GM18873 (cell line): ENCODE results near the gene PRUNE2.

ENCODE experiments used
- ATAC-seq: cut with Tn5 transposase; IDR thresholded peaks from one replicate; pipeline ENCODE4 v1.9.1; 2021; ENCODE audit warnings: mild to moderate bottlenecking, moderate library complexity, moderate number of reproducible peaks; ENCODE audit not compliant: unreplicated experiment, low FRiP score

The PRUNE2 gene

GRCh38 chr9:76803083-76803482 lies 102.8 kb downstream of the PRUNE2 start:
- no peak for ATAC-seq

- no peak for ATAC-seq
These were observed 105.0 kb downstream of the PRUNE2 start for GRCh38 chr9:76800901-76801300.

- no peak for ATAC-seq
These were observed 106.4 kb downstream of the PRUNE2 start for GRCh38 chr9:76799473-76799872.

- ATAC-seq, result no peak
These were observed 107.4 kb downstream of the PRUNE2 start for GRCh38 chr9:76798527-76798926.

GRCh38 chr9:76796296-76796695 lies 109.6 kb downstream of the PRUNE2 start:
- ATAC-seq, result no peak

GRCh38 chr9:76793784-76794431 lies 112.0 kb downstream of the PRUNE2 start:
- no peak for ATAC-seq

GRCh38 chr9:76789840-76790239 lies 116.1 kb downstream of the PRUNE2 start:
- no peak for ATAC-seq

GRCh38 chr9:76787677-76788076 lies 118.2 kb downstream of the PRUNE2 start:
- ATAC-seq, result no peak

- ATAC-seq, result no peak
These were observed 120.4 kb downstream of the PRUNE2 start for GRCh38 chr9:76785501-76785900.

GRCh38 chr9:76784881-76785280 lies 121.0 kb downstream of the PRUNE2 start:
- no peak for ATAC-seq

GRCh38 chr9:76772686-76773445 lies 133.0 kb downstream of the PRUNE2 start:
- ATAC-seq, result no peak

GRCh38 chr9:76766126-76766525 lies 139.8 kb downstream of the PRUNE2 start:
- ATAC-seq, result no peak

- ATAC-seq, result no peak
These were observed 141.8 kb downstream of the PRUNE2 start, which contains the start of gene PCA3 for GRCh38 chr9:76764138-76764537. TSS of gene PCA3 (plus strand) at chr9:76764438.

- no peak for ATAC-seq
These were observed 144.5 kb downstream of the PRUNE2 start for GRCh38 chr9:76761448-76761847.

GRCh38 chr9:76759732-76760131 lies 146.2 kb downstream of the PRUNE2 start:
- ATAC-seq, result no peak

GRCh38 chr9:76758476-76758875 lies 147.4 kb downstream of the PRUNE2 start:
- no peak for ATAC-seq

GRCh38 chr9:76756941-76757673 lies 148.8 kb downstream of the PRUNE2 start:
- no peak for ATAC-seq

GRCh38 chr9:76756268-76756640 lies 149.7 kb downstream of the PRUNE2 start:
- no peak for ATAC-seq

GRCh38 chr9:76751001-76751400 lies 154.9 kb downstream of the PRUNE2 start:
- no peak for ATAC-seq

- ATAC-seq, result no peak
These were observed 161.6 kb downstream of the PRUNE2 start for GRCh38 chr9:76744336-76744735.

GRCh38 chr9:76743931-76744330 lies 162.0 kb downstream of the PRUNE2 start:
- no peak for ATAC-seq
